ENCODE results near the gene PRAMEF18.
A peak's percentile ranks its signal among the peaks of the same experiment; 100 is the strongest.
"Not testable (repeated sequence)": the region's sequence is repeated elsewhere in the genome, so short reads cannot be mapped to it uniquely, and the experiment has no call there.

The PRAMEF18 gene

GRCh38 chr1:13225675-13226204 lies at the start of gene PRAMEF18:
Gene PRAMEF18 (minus strand): TSS chr1:13226154. CDS start chr1:13226106, 48 bp downstream.
- not testable (repeated sequence) for DNase-seq

GRCh38 chr1:13265124-13265523 lies 39.2 kb upstream of the PRAMEF18 start:
- not testable (repeated sequence) for DNase-seq

GRCh38 chr1:13253898-13254297 lies 27.9 kb upstream of the PRAMEF18 start, which contains the start of gene PRAMEF5:
Gene PRAMEF5 (plus strand): TSS chr1:13254198. CDS start chr1:13259269, 5,071 bp downstream.
- not testable (repeated sequence) for DNase-seq

- not testable (repeated sequence) for DNase-seq
Observed at GRCh38 chr1:13247122-13247521, 21.2 kb upstream of the PRAMEF18 start.

- DNase-seq, result not testable (repeated sequence)
Observed at GRCh38 chr1:13246554-13246871, 20.6 kb upstream of the PRAMEF18 start.

GRCh38 chr1:13245841-13246553 lies 20.0 kb upstream of the PRAMEF18 start:
- not testable (repeated sequence) for DNase-seq

GRCh38 chr1:13243536-13244263 lies 17.7 kb upstream of the PRAMEF18 start:
- not testable (repeated sequence) for DNase-seq

- DNase-seq, result not testable (repeated sequence)
Observed at GRCh38 chr1:13239633-13240032, 13.7 kb upstream of the PRAMEF18 start.

GRCh38 chr1:13237572-13237971 lies 11.6 kb upstream of the PRAMEF18 start:
- not testable (repeated sequence) for DNase-seq

- not testable (repeated sequence) for DNase-seq
Observed at GRCh38 chr1:13234057-13234456, 8.1 kb upstream of the PRAMEF18 start.

GRCh38 chr1:13232056-13232455 lies 6.1 kb upstream of the PRAMEF18 start:
- not testable (repeated sequence) for DNase-seq

GRCh38 chr1:13231061-13231750 lies 5.3 kb upstream of the PRAMEF18 start:
- DNase-seq, result not testable (repeated sequence)

GRCh38 chr1:13230601-13231000 lies 4.6 kb upstream of the PRAMEF18 start:
- not testable (repeated sequence) for DNase-seq

- not testable (repeated sequence) for DNase-seq
Observed at GRCh38 chr1:13230096-13230495, 4.1 kb upstream of the PRAMEF18 start.

GRCh38 chr1:13228343-13228781 lies 2.4 kb upstream of the PRAMEF18 start:
- peak; percentile 26 for DNase-seq

GRCh38 chr1:13227271-13228055 lies 1.5 kb upstream of the PRAMEF18 start:
- DNase-seq, result not testable (repeated sequence)

- no peak for DNase-seq
Observed at GRCh38 chr1:13224480-13225060, 1.4 kb downstream of the PRAMEF18 start.

GRCh38 chr1:13222788-13223187 lies 3.2 kb downstream of the PRAMEF18 start:
- not testable (repeated sequence) for DNase-seq

- DNase-seq, result not testable (repeated sequence)
Observed at GRCh38 chr1:13219203-13219602, 6.8 kb downstream of the PRAMEF18 start.

GRCh38 chr1:13216619-13217018 lies 9.3 kb downstream of the PRAMEF18 start:
- not testable (repeated sequence) for DNase-seq

- DNase-seq, result not testable (repeated sequence)
Observed at GRCh38 chr1:13208712-13209111, 17.2 kb downstream of the PRAMEF18 start.

- DNase-seq, result not testable (repeated sequence)
Observed at GRCh38 chr1:13201309-13201708, 24.6 kb downstream of the PRAMEF18 start, which contains the start of gene PRAMEF13. Gene PRAMEF13 (minus strand): TSS chr1:13201409. CDS start chr1:13199589, 1,820 bp downstream.

Data from CD4-positive, alpha-beta T cell treated with Interleukin-10 for 1 hour (primary cell).